ENCODE measurements around the gene ATP2A3.

- no peak for TF ChIP-seq GATA3 (IDR thresholded peaks at IDR 0.05; ENCODE audit: low read depth, low read length)
- no peak for TF ChIP-seq GATA2 (IDR thresholded peaks at IDR 0.05; ENCODE audit: low read depth, low read length)
These were observed 77.5 kb downstream of the ATP2A3 start for GRCh38 chr17:3886776-3887175.
